H7 (cell line): ENCODE results near the gene DDX56. TPM values are rescaled to one million over a fixed set of nuclear protein-coding genes. Genes with fewer than 3 reads are reported as not detected.
"Not testable (repeated sequence)": the region's sequence is repeated elsewhere in the genome, so short reads cannot be mapped to it uniquely, and the experiment has no call there.

Experiments
- DNase-seq: peaks from one replicate; pipeline ENCODE4 v3.0.0; 2012
- H3K27me3 ChIP-seq: 2 replicates; pipeline ENCODE4 v1.6.0; 2011; ENCODE audit warnings: mild to moderate bottlenecking, low read length; ENCODE audit not compliant: control insufficient read depth, insufficient read depth
- H3K36me3 ChIP-seq: replicated peaks from 2 replicates; pipeline ENCODE4 v1.5.1; 2011; ENCODE audit warnings: low read length; ENCODE audit not compliant: control insufficient read depth, insufficient read depth
- H3K4me3 ChIP-seq: 2 replicates; pipeline ENCODE4 v1.5.1; 2011; ENCODE audit warnings: low read depth, mild to moderate bottlenecking, control low read depth, low read length, moderate library complexity; ENCODE audit not compliant: insufficient read depth
- total RNA-seq: library from RNA; depleted of rRNA; stranded (reverse); fragments of >200 nt; shearing (Covaris generic); gene quantifications from 2 replicates; pipeline ENCODE4 v1.2.3, GENCODE V29; 2014

The DDX56 gene
- total RNA-seq, 1 experiment from 2014 or later, result 93.4 TPM

DNA sequence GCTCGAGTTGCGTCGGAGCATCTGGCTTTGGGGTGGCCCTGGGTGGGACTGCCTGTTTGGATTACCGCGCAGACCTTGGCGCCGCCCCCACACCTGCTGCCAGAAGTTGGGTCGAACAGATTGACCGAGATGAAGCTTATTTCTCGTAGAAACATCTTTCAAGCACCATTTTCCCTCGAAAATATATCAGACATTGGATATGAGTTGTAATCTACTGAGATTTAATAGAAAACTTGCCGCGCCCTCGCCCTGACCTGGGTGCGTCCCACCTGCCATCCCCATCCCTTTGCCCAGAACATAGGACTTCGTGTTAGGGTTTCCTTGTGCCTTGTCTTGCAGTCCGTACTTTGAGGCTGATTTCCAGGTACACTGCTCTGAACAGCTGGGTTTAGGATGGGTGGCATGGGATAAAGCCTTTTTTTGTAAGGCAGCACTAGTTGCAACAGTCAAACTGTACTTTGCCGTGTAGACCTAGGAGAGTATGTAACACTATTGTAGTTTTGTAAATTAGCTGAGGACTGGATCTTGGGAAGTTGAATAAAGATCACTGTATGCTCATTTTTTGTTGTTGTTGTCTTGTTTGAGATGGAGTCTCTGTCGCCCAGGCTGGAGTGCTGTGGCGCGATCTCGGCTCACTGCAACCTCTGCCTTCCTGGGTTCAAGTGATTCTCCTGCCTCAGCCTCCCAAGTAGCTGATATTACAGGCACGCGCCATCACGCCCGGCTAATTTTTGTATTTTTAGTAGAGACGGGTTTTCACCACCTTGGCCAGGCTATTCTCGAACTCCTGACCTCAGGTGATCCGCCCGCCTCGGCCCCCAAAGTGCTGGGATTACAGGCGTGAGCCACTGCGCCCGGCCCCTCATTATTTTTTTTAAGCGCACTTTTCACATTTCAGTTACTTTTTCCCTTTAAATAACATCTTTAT, 33.7 kb upstream of the DDX56 start:
- Histone ChIP-seq H3K27me3 (no peaks in the 10 kb centered on the region), H3K36me3 (no peaks in the 10 kb centered on the region), H3K4me3 (peak overlapping the region; percentile 83)
- peak; percentile 50 for DNase-seq

- Histone ChIP-seq H3K4me3 (peak within 1 kb of the TSS; percentile 83), H3K36me3 (no peaks in the 10 kb centered on the region), H3K27me3 (no peaks in the 10 kb centered on the region)
- DNase-seq, result peak; percentile 100
These were observed 32.8 kb upstream of the DDX56 start, which contains the start of gene OGDH for GRCh38 chr7:44606341-44607140. Gene OGDH (plus strand): TSS chr7:44606627. CDS start chr7:44624344, 17,717 bp downstream.

- no peak for DNase-seq
- no peaks in the 10 kb centered on the region for H3K36me3 ChIP-seq
- no peak overlapping the region for H3K4me3 ChIP-seq
- no peaks in the 10 kb centered on the region for H3K27me3 ChIP-seq
These were observed 31.2 kb upstream of the DDX56 start for GRCh38 chr7:44604941-44605340.

DNA sequence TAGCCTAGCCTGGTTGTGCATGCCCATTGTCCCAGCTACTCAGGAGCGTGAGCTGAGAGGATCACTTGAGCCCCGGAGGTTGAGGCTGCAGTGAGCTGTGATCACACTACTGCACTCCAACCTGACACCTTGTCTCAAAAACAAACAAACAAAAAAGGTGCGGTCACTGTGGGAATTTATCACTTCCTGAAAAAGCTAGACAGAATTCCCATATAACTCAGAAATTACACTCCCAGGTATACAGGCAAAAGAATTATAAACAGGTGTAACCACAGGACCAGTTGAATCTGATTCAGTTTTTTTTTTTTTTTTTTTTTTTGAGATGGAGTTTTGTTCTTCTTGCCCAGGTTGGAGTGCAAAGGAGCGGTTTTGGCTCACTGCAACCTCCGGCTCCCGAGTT, 29.5 kb upstream of the DDX56 start:
- H3K4me3 ChIP-seq, result no peak overlapping the region
- H3K36me3 ChIP-seq, result no peaks in the 10 kb centered on the region
- DNase-seq, result no peak
- no peaks in the 10 kb centered on the region for H3K27me3 ChIP-seq

GRCh38 chr7:44602576-44602910, 28.8 kb upstream of the DDX56 start:
- Histone ChIP-seq H3K27me3 (no peaks in the 10 kb centered on the region), H3K4me3 (no peak overlapping the region), H3K36me3 (no peaks in the 10 kb centered on the region)
- no peak for DNase-seq

DNA sequence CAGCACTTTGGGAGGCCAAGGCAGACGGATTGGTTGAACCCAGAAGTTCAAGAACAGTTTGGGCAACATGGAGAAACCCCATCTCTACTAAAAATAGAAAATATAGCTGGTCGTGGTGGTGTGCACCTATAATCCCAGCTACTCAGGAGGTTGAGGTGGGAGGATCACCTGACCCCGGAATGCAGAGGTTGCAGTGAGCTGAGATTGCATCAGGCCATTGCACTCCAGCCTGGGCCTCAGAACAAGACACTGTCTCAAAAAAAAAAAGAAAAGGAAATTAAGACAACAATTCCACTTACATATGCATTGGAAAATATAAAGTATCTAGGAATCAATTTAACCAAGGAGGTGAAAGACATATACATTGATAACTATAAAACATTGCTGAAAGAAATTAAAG, 25.5 kb upstream of the DDX56 start:
- Histone ChIP-seq H3K36me3 (no peaks in the 10 kb centered on the region), H3K4me3 (no peak overlapping the region), H3K27me3 (no peaks in the 10 kb centered on the region)
- DNase-seq, result no peak

DNA sequence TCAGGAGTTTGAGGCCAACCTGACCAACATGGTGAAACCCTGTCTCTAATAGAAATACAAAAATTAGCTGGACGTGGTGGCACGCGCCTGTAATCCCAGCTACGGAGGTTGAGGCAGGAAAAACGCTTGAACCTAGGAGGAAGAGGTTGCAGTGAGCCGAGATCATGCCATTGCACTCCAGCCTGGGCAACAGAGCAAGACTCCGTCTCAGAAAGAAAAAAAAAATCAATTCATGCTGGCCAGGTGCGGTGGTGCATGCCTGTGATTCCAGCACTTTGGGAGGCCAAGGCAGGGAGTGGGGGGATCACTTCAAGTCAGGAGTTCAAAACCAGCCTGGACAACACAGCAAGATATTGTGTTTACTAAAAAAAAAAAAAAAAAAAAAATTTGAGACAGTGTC, 23.5 kb upstream of the DDX56 start:
- not testable (repeated sequence) for DNase-seq, H3K4me3 ChIP-seq, H3K27me3 ChIP-seq, H3K36me3 ChIP-seq

GRCh38 chr7:44595934-44596635, 22.4 kb upstream of the DDX56 start:
- H3K4me3 ChIP-seq, result no peak overlapping the region
- H3K36me3 ChIP-seq, result no peaks in the 10 kb centered on the region
- DNase-seq, result no peak
- H3K27me3 ChIP-seq, result no peaks in the 10 kb centered on the region

DNA sequence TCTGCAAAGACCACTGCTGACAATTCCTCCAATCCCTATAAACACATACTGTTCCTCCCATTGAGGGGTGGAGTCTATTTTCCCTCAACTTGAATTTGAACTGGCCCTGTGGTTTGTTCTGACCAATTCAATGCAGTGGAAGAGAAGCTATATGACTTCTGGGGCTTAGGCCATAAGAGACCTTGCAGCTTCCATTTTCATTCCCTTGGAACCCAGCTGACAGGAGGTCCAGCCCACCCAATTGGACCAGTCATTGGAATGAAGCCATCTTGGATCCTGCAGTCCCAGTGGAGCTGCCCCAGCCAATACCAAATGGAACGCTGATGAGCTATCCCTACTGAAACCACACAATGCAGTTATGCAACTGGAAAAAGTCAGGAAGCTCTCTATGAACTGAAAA, 17.2 kb upstream of the DDX56 start:
- DNase-seq, result no peak
- H3K27me3 ChIP-seq, result no peaks in the 10 kb centered on the region
- H3K36me3 ChIP-seq, result no peaks in the 10 kb centered on the region
- H3K4me3 ChIP-seq, result no peak overlapping the region

- DNase-seq, result peak; percentile 14
- Histone ChIP-seq H3K4me3 (no peak overlapping the region), H3K27me3 (no peaks in the 10 kb centered on the region; the same call in 1 of the 2 replicates), H3K36me3 (no peaks in the 10 kb centered on the region)
These were observed 14.4 kb upstream of the DDX56 start for GRCh38 chr7:44587843-44588711.

DNA sequence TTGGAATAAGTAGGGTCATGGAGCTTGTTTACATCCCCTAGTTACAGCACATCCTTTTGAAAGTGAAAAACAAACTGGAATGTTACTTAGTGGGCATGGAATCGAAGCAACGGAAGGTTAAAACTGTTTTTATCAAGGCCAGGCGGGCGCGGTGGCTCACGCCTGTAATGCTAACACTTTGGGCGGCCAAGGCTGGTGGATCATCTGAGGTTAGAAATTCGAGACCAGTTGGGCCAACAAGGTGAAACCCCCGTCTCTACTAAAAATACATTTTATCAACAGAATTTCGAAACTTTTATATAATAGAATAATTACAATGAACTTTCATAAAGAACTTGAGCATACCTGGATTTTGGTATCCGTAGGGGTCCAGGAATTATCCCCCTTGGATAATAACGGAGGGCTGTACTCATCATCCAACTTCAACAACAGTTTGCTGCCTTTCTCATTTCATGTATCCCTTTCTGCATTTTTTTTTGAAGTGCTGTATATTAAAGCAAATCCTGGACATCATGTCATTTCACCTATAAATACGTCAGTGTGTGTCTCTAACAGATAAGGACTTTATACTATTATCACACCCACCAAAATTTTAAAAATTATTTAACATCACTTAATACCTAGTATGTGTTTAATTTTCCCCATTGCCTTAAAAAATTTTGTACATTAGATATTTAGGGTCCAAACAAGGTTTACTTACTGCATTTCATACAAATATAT, 9.6 kb upstream of the DDX56 start:
- DNase-seq, result no peak
- H3K4me3 ChIP-seq, result peak overlapping the region; percentile 84; the same call in 1 of the 2 replicates
- H3K36me3 ChIP-seq, result peaks cover 16% of the 10 kb centered on the region

DNA sequence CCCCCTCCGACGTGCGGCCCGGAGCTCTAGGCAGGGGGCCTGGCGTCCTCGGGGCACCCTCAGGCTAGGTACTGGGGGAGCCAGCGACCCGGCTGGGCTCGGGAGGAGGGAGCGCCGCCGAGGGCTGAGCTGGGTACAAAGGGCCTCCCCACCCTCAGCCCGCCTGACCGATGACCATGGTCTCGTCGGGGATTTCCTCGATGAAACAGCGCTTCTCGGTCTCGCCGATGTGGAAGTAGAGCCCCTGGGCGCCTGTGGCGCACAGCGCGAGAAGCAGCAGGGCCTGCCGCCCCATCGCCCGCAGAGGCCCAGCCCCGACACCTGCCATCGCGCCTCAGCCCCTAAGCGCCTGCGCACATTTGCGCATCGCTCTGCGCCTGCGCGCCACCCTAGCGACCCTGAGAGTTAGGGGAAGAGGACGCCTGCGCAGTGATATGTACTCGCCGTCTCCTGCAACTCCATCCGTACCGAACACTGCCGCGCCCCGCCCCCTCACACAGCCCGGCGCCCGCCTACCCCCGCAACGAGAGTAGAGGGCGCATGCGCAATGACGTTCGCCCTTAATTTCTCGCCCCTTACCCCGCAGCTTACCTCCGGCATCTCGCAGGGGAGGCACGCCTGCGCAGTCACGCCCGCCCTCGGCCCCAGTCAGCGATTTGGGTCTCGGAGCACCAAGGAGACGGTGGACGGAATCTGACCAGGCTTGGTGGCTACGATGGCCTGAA, 8.3 kb upstream of the DDX56 start, which contains the start of gene TMED4:
TMED4 (minus strand) TSS at position 353 of the 725 bp plus-strand sequence; CDS start at position 328, 25 bp downstream.
- Histone ChIP-seq H3K27me3 (no peaks in the 10 kb centered on the region; the same call in 1 of the 2 replicates), H3K36me3 (peaks cover 21% of the 10 kb centered on the region), H3K4me3 (peak within 1 kb of the TSS; percentile 95)
- peak; percentile 100 for DNase-seq

More for the DNA sequence above, 9.6 kb upstream of the DDX56 start:
- no peaks in the 10 kb centered on the region; the same call in 1 of the 2 replicates for H3K27me3 ChIP-seq
